ENCODE results near the gene CLDN12. TPM values are rescaled to one million over a fixed set of nuclear protein-coding genes. Genes with fewer than 3 reads are reported as not detected.

CLDN12 gene
- total RNA-seq, result 53.7 TPM

GRCh38 chr7:90403174-90404113 is at the start of gene CLDN12:
CLDN12 (plus strand) TSS chr7:90403461; CDS start chr7:90412677, 9,216 bp downstream.

Other genes starting within 250 kb of the CLDN12 start
- gene STEAP1, start 249.0 kb upstream of the CLDN12 start, total RNA-seq, result 1.2 TPM
- 9.9 TPM for gene STEAP2, start 191.7 kb upstream of the CLDN12 start, total RNA-seq
- 9.2 TPM for gene CFAP69, start 158.3 kb upstream of the CLDN12 start, total RNA-seq
- 0.23 TPM for gene FAM237B, start 82.2 kb upstream of the CLDN12 start, total RNA-seq
- 22.4 TPM for gene GTPBP10, start 56.7 kb upstream of the CLDN12 start, total RNA-seq
- not detected for gene PTTG1IP2, start 66.2 kb downstream of the CLDN12 start, total RNA-seq
- 137 TPM for gene CDK14, start 192.9 kb downstream of the CLDN12 start, total RNA-seq